ENCODE results near the gene TBC1D16. TPM values are rescaled to one million over a fixed set of nuclear protein-coding genes. Genes with fewer than 3 reads are reported as not detected.

TBC1D16 gene
- total RNA-seq, 1 donor from 2014 or later = 24.7 TPM

DNA sequence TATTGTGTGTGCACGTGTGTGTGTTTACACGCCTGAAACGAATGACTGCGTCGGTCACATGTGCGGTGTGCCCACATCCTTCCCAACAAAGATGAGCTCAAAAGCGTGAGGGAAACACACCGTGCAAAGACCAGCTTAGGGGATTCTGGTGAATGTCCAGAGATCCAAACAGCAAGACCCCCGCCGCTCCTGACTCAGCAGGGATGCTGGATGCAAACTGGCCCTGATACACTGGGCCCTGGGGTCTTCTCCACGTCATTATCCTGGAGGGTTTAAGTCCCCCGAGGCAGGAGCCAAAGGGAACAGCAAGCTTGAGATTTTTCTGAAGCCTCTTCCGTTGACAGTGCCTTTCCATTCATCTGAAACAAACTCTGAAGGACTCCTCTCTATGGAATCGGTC lies 59.2 kb downstream of the TBC1D16 start:
- ATAC-seq = no peak
- DNase-seq = peak; percentile 24
- H3K4me3 ChIP-seq = no peak overlapping the region
- TF ChIP-seq CTCF (IDR thresholded peaks at IDR 0.05) = no peak
- H3K36me3 ChIP-seq = peaks cover 11% of the 10 kb centered on the region
- intact Hi-C loops (cut with DNase I) = no loop called here
- no peak overlapping the region for H3K27ac ChIP-seq
- no peaks in the 10 kb centered on the region for H3K27me3 ChIP-seq (ENCODE audit: low read depth)
- no peaks in the 10 kb centered on the region for H3K9me3 ChIP-seq
- H3K4me1 ChIP-seq = no peaks in the 10 kb centered on the region

DNA sequence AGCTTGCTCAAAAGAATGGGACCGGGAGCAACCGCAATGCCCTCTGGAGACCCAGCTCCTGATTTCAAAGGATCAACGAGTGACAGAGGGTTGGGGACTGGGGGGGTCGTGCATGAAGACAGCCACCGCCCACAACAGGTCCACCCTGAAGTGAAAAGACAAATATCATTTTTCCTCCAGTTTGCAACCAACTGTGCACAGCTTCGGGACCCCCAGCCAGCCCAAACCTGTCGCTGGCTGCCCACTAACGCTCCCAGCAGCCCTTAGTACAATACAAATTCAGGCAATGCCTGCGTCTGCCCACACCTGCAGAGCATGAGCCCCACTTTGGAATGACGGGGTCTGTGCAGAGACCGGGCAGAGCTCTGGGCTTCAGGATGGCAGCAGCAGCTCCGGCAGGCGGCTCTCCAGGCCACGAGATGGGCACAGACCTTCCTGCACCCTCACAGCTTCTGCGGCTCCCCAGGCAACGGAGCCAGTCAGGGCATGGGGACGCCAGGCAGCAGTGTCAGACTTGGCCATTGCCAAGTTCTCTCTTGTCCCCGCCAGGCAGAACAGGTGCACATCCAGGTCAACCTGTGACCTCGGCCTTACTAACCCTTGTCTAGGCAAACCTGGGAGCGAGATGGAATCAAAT lies 60.1 kb downstream of the TBC1D16 start:
- H3K9me3 ChIP-seq = no peaks in the 10 kb centered on the region
- peak; percentile 37 for DNase-seq
- H3K36me3 ChIP-seq = peaks cover 11% of the 10 kb centered on the region
- intact Hi-C loops (cut with DNase I) = no loop called here
- no peak for TF ChIP-seq CTCF (IDR thresholded peaks at IDR 0.05)
- no peaks in the 10 kb centered on the region for H3K27me3 ChIP-seq (ENCODE audit: low read depth)
- H3K27ac ChIP-seq = no peak overlapping the region
- no peaks in the 10 kb centered on the region for H3K4me1 ChIP-seq
- ATAC-seq = no peak
- H3K4me3 ChIP-seq = no peak overlapping the region

DNA sequence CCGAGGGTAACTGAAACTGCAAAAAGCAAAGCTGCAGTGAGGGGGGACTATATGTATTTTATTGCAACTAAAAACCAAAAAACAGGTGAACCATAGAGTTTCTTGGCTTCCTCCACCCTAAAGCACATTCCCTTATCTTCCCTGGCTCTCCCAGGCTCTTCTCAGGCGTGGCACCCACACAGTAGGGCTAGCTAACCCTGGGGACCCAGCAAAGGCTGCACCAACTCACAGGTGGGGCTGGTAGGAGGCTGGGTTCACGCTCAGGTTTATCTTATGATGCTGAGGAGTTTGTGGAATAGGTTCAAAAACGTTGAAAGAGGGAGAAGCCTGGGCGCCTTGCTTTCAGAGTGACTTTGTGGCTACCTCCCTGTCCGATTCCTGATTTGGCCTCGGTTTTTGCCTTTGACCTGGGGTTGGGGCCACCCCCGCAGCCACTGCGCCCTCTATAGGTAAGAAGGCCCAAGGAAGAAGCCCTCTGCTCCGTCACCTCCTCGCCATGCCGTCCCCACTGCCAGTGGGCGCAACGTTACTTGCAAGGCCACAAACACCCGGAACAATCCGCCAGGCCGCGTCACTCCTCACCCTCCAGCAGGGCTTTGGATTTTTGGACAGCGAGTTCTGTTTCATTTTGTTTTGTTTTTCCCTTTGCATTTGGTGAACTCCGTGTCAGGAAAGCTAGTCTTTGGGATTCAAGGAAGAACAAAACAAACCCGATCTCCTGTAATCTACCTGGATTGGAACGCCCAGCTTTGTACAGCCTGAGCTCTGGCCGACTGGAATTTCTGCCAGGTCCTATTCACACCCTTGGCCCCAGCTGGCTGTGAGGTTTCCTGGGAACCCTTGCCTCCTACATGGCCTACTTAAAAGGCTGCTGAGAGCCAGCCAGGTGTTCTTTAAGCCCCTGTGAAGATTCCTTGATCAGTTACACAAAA lies 60.8 kb downstream of the TBC1D16 start:
- H3K36me3 ChIP-seq = peaks cover 11% of the 10 kb centered on the region
- H3K9me3 ChIP-seq = no peaks in the 10 kb centered on the region
- peak in 1 of 2 donors; percentile 43 for ATAC-seq
- no peak overlapping the region for H3K27ac ChIP-seq
- no peaks in the 10 kb centered on the region for H3K27me3 ChIP-seq (ENCODE audit: low read depth)
- no peaks in the 10 kb centered on the region for H3K4me1 ChIP-seq
- TF ChIP-seq CTCF (IDR thresholded peaks at IDR 0.05) = no peak
- intact Hi-C loops (cut with DNase I) = no loop called here
- no peak overlapping the region for H3K4me3 ChIP-seq
- DNase-seq = peak; percentile 27

- intact Hi-C loops (cut with DNase I) = no loop called here
- DNase-seq (peak; percentile 21), ATAC-seq (no peak)
- Histone ChIP-seq H3K9me3 (no peaks in the 10 kb centered on the region), H3K27me3 (ENCODE audit: low read depth) (no peaks in the 10 kb centered on the region), H3K27ac (no peak overlapping the region), H3K4me1 (no peaks in the 10 kb centered on the region), H3K4me3 (no peak overlapping the region), H3K36me3 (peaks cover 5% of the 10 kb centered on the region)
- no peak for TF ChIP-seq CTCF (IDR thresholded peaks at IDR 0.05)
Measured at GRCh38 chr17:79971651-79972050, 64.0 kb downstream of the TBC1D16 start.

DNA sequence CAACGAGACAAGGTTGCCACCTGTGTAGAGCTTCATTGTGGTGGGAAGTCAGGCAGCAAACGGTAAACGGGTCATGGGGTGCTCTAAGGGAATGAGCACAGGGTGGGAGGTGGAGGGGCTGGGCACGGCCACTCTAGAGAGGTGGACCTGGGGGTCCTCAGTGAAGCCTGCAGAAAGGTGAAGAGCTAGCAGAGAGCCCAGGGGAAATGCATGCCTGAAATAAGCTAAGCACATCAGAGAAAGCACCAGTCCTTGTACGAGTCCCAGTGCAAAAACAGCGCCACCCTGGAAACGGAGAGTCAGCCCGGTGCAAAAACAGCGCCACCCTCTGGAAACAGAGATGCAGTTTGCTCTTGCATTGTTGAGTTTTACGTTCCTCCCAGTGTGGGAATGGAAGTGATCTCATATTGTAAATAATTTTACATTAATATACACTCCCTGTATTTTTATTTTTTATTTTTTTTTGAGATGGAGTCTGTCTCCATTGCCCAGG lies 65.0 kb downstream of the TBC1D16 start:
- intact Hi-C loops (cut with DNase I) = no loop called here
- ATAC-seq (peak; percentile 52 to 68), DNase-seq (peak; percentile 51)
- H3K9me3 ChIP-seq = no peaks in the 10 kb centered on the region
- H3K27me3 ChIP-seq (ENCODE audit: low read depth) = no peaks in the 10 kb centered on the region
- TF ChIP-seq CTCF (IDR thresholded peaks at IDR 0.05) = peak; percentile 51
- H3K4me3 ChIP-seq = no peak overlapping the region
- no peaks in the 10 kb centered on the region for H3K4me1 ChIP-seq
- no peak overlapping the region for H3K27ac ChIP-seq
- peaks cover 5% of the 10 kb centered on the region for H3K36me3 ChIP-seq

Data from lower lobe of right lung (tissue), 2 donors.